Left cardiac atrium (tissue), 4 donors: ENCODE measurements around the gene ZNF26. TPM values are rescaled to one million over a fixed set of nuclear protein-coding genes. Genes with fewer than 3 reads are reported as not detected.

Source experiments
- ATAC-seq, 2 donors: fragments of 200-7000 bp; cut with Tn5 transposase; one replicate each; pipeline ENCODE4 v1.9.1; 2020; ENCODE audit warnings: mild to moderate bottlenecking in 2 of 2, moderate library complexity in 2 of 2
- DNase-seq: peaks from one replicate; pipeline ENCODE4 v3.0.0-alpha.2; 2020
- intact Hi-C, 2 donors: fragments of 100-400 bp; cut with DNase I; formaldehyde crosslinking; loops; one replicate each; pipeline versions ENCODE4 v1.14.1 to v1.15.1; 2022 to 2023
- total RNA-seq, 2 donors: library from RNA; stranded (reverse); fragmentation: NEBNext Ultra II Directional; extraction: Animal tissue kit (Norgen Biotek cat#: 25700); gene quantifications; one replicate each; pipeline ENCODE4 v1.2.1, GENCODE V29; 2021
- donor health status: DM: no; HTN: yes; CAD: no.
- donor health status: DM: no; HTN: yes; CAD: no; lungs with severe emphysema.
- donor health status: DM: yes; HTN: yes; CAD: no.
- donor health status: Dilated cardiomyopathy.

ZNF26 gene
- total RNA-seq, 2 donors from 2014 or later = 5.0 to 6.1 TPM

DNA sequence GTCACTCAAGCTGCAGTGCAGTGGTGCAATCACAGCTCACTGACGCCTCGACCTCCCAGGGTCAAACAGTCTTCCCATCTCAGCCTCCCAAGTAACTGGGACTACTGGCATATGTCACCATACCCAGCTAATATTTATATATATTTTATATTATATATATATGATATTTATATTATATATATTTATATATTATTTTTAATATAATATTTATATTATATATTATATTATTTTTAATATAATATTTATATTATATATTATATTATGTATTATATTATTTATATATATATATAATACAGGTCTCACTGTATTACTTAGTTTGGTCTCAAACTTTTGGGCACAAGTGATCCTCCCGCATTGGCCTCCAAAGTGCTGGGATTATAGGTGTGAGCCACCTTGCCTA, 60.5 kb downstream of the ZNF26 start:
- intact Hi-C loops = no loop called here
- DNase-seq (no peak), ATAC-seq (no peak)

GRCh38 chr12:133057446-133057845, 71.3 kb downstream of the ZNF26 start:
- DNase-seq (no peak), ATAC-seq (no peak)
- intact Hi-C loops = loop anchor here in 1 of 2 donors (5.0 kb wide), 1 partner anchor 60 kb away; no protein-coding TSS in a partner anchor

GRCh38 chr12:133058203-133059113, 72.3 kb downstream of the ZNF26 start:
- ATAC-seq (no peak), DNase-seq (no peak)
- intact Hi-C loops = loop anchor here in 1 of 2 donors (5.0 kb wide), 1 partner anchor 59 kb away; no protein-coding TSS in a partner anchor

GRCh38 chr12:133061954-133062353, 75.8 kb downstream of the ZNF26 start:
- intact Hi-C loops = no loop called here
- ATAC-seq (no peak), DNase-seq (no peak)

DNA sequence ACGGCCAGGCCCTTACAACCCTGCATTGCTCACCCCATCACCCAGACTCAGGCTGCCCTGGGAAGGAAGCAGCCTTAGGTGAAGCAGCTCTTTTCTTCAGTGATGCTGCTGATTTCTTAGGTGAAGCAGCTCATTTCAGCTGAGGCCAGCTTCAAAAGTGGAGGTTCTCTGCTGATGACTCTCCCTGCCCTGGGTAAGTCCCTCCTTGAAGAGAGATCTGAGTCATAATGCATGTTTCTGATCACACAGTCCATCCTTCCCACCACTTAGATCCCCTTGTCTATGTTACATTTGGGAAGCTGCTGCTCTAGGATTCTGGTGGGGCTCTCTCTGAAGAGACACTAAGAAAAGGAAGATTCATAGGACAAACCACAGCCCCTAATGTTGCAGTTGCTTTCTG, 77.4 kb downstream of the ZNF26 start:
- ATAC-seq (no peak), DNase-seq (no peak)
- intact Hi-C loops = no loop called here

DNA sequence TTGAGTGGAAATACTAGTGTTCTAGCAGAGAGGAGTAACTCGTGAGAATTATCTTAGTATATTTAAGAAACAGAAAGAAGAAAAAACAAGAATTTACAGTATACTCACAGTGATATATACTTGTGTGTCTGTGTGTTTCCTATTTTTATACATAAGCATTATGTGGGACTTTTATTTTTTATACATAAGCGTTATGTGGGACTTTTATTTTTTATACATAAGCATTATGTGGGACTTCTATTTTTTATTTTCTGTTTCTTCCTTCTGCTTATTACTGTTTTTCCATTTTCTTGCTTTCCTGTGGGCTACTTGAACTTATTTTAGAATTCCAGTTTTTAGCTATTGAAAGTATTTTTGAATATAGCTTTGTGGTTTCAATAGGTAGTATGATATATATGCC, 87.7 kb downstream of the ZNF26 start:
- intact Hi-C loops = no loop called here
- ATAC-seq = no peak

More for the DNA sequence above, 87.7 kb downstream of the ZNF26 start:
- no peak for DNase-seq

Other genes with a start within 250 kb of the ZNF26 start
- 10 to 100 TPM; 21.1 to 34.1 TPM for gene ANKLE2, start 224.5 kb upstream of the ZNF26 start, total RNA-seq
- 10 to 100 TPM; 37.9 to 50.3 TPM for gene GOLGA3, start 157.5 kb upstream of the ZNF26 start, total RNA-seq
- gene CHFR, start 98.8 kb upstream of the ZNF26 start, total RNA-seq = 10 to 100 TPM; 17.1 to 21.7 TPM
- gene ZNF605, start 30.1 kb upstream of the ZNF26 start, total RNA-seq = 10 to 100 TPM; 12.4 to 14.0 TPM
- 10 to 100 TPM; 15.5 to 18.3 TPM for gene ZNF84, start 51.1 kb downstream of the ZNF26 start, total RNA-seq
- gene ZNF140, start 94.6 kb downstream of the ZNF26 start, total RNA-seq = 10 to 100 TPM in 1 of 2 donors, 1 to 10 TPM in 1; 7.4 to 10.6 TPM
- 1 to 10 TPM; 1.2 to 1.3 TPM for gene ZNF891, start 143.9 kb downstream of the ZNF26 start, total RNA-seq
- 10 to 100 TPM in 1 of 2 donors, 1 to 10 TPM in 1; 5.8 to 10.2 TPM for gene ZNF10, start 144.3 kb downstream of the ZNF26 start, total RNA-seq
- gene ZNF268, start 195.1 kb downstream of the ZNF26 start, total RNA-seq = 10 to 100 TPM; 10.4 to 12.4 TPM
- gene ANHX, start 249.5 kb downstream of the ZNF26 start, total RNA-seq = not detected